SH-SY5Y (cell line): ENCODE data around the gene MANBA.

ENCODE experiments used
- GATA2 ChIP-seq: IDR thresholded peaks from 2 replicates; pipeline ENCODE4 v1.6.1; 2011; ENCODE audit warnings: mild to moderate bottlenecking, low read depth, low read length
- GATA3 ChIP-seq: IDR thresholded peaks from 2 replicates; pipeline ENCODE4 v1.6.1; 2011; ENCODE audit warnings: low read depth, mild to moderate bottlenecking, low read length, moderate library complexity

- TF ChIP-seq GATA2, result no peak
- no peak for TF ChIP-seq GATA3
These were observed 37.3 kb downstream of the MANBA start for GRCh38 chr4:102723511-102723910.
